Loucy (cell line): Measurements from ENCODE around the gene GADD45G.

Source experiments
- CTCF ChIP-seq: fragments of 200-600 bp; sonication (generic); conservative IDR thresholded peaks from 2 replicates; pipeline ENCODE4 v1.5.1; 2014; ENCODE audit warnings: mild to moderate bottlenecking, antibody characterized with exemption, low read length
- EZH2phosphoT487 ChIP-seq: fragments of 200-600 bp; IDR thresholded peaks from 2 replicates; pipeline ENCODE4 v1.6.1; 2018; ENCODE audit warnings: antibody characterized with exemption, mild to moderate bottlenecking, moderate library complexity, borderline replicate concordance

- TF ChIP-seq CTCF (no peak), EZH2phosphoT487 (no peak)
Measured at GRCh38 chr9:89604729-89605464, at the start of gene GADD45G.
